OCI-LY1 (cell line): Measurements from ENCODE around the gene ILF2.
"Not testable (repeated sequence)": the region's sequence is repeated elsewhere in the genome, so short reads cannot be mapped to it uniquely, and the experiment has no call there.

Source experiments
- H2AFZ ChIP-seq: fragments of 200-600 bp; sonication (generic), shearing (Covaris generic); 2 replicates; pipeline ENCODE4 v1.6.0; 2014; ENCODE audit warnings: antibody characterized with exemption, mild to moderate bottlenecking, low read length
- H3F3A ChIP-seq: fragments of 200-600 bp; sonication (generic), shearing (Covaris generic); 2 replicates; pipeline ENCODE4 v1.6.0; 2014; ENCODE audit warnings: mild to moderate bottlenecking, antibody characterized with exemption, low read length, moderate library complexity; ENCODE audit not compliant: insufficient read depth
- H3K27ac ChIP-seq: fragments of 200-600 bp; sonication (generic); 2 replicates; pipeline ENCODE4 v1.5.1; 2014; ENCODE audit warnings: low read length, mixed run types, mild to moderate bottlenecking, low read depth; ENCODE audit not compliant: poor library complexity, severe bottlenecking
- H3K27me3 ChIP-seq: fragments of 200-600 bp; sonication (generic); 2 replicates; pipeline ENCODE4 v1.6.0; 2014; ENCODE audit warnings: antibody characterized with exemption, mild to moderate bottlenecking, low read length, moderate library complexity; ENCODE audit not compliant: insufficient read depth
- H3K36me3 ChIP-seq: fragments of 200-600 bp; sonication (generic); 2 replicates; pipeline ENCODE4 v1.6.1; 2014; ENCODE audit warnings: mild to moderate bottlenecking, antibody characterized with exemption, low read length, moderate library complexity, mixed read lengths; ENCODE audit not compliant: insufficient read depth
- H3K4me1 ChIP-seq: fragments of 200-600 bp; sonication (generic); 2 replicates; pipeline ENCODE4 v1.5.1; 2014; ENCODE audit warnings: mild to moderate bottlenecking, low read length, moderate library complexity; ENCODE audit not compliant: insufficient read depth, severe bottlenecking
- H3K4me2 ChIP-seq: fragments of 200-600 bp; sonication (generic), shearing (Covaris generic); 2 replicates; pipeline ENCODE4 v1.6.1; 2014; ENCODE audit warnings: low read length
- H3K4me3 ChIP-seq: fragments of 200-600 bp; sonication (generic); 2 replicates; pipeline ENCODE4 v1.5.1; 2014; ENCODE audit warnings: low read length, low read depth, mild to moderate bottlenecking, mixed read lengths; ENCODE audit not compliant: poor library complexity, severe bottlenecking
- H3K79me2 ChIP-seq: fragments of 200-600 bp; shearing (Covaris generic); 2 replicates; pipeline ENCODE4 v1.6.1; 2016; ENCODE audit warnings: mixed run types, low read length, mixed read lengths; ENCODE audit not compliant: insufficient read depth
- H3K9ac ChIP-seq: fragments of 200-600 bp; sonication (generic), shearing (Covaris generic); 2 replicates; pipeline ENCODE4 v1.6.1; 2014; ENCODE audit warnings: mild to moderate bottlenecking, low read length, mixed read lengths
- H3K9me2 ChIP-seq: fragments of 200-600 bp; sonication (generic), shearing (Covaris generic); 2 replicates; pipeline ENCODE4 v1.6.1; 2014; ENCODE audit warnings: low read depth, mild to moderate bottlenecking, low read length, mixed read lengths
- H3K9me3 ChIP-seq: fragments of 200-600 bp; shearing (Covaris generic); 2 replicates; pipeline ENCODE4 v1.6.1; 2014; ENCODE audit warnings: low read length, mixed read lengths
- H4K20me1 ChIP-seq: fragments of 200-600 bp; sonication (generic), shearing (Covaris generic); 2 replicates; pipeline ENCODE4 v1.6.0; 2016; ENCODE audit warnings: mild to moderate bottlenecking, low read length; ENCODE audit not compliant: insufficient read depth
- CTCF ChIP-seq: fragments of 200-600 bp; sonication (generic), shearing (Covaris generic); IDR thresholded peaks from 2 replicates; pipeline ENCODE4 v1.5.1; 2017; ENCODE audit warnings: mild to moderate bottlenecking, antibody characterized with exemption, low read length, moderate library complexity, mixed read lengths
- EZH2 ChIP-seq: fragments of 200-600 bp; sonication (generic), shearing (Covaris generic); IDR thresholded peaks from 2 replicates; pipeline ENCODE4 v1.8.0; 2017; ENCODE audit warnings: borderline replicate concordance, mixed run types, mild to moderate bottlenecking, antibody characterized with exemption, low read length, moderate library complexity, mixed read lengths

Gene ILF2

GRCh38 chr1:153670859-153671627 lies at the start of gene ILF2:
Gene ILF2, minus strand, starts transcription at chr1:153670993. Its CDS starts 71 bp downstream, at chr1:153670922.
- Histone ChIP-seq H4K20me1 (no peaks in the 10 kb centered on the region), H3K9me3 (no peaks in the 10 kb centered on the region), H3K9me2 (no peaks in the 10 kb centered on the region), H3K4me3 (peak within 1 kb of the TSS; percentile 96), H3K4me2 (peak within 1 kb of the TSS; percentile 91), H3K4me1 (peaks cover 17% of the 10 kb centered on the region), H3K79me2 (peaks cover 18% of the 10 kb centered on the region), H3K36me3 (peaks cover 46% of the 10 kb centered on the region), H3K9ac (peak within 1 kb of the TSS; percentile 96), H3K27ac (peak within 1 kb of the TSS; percentile 63), H3F3A (no peaks in the 10 kb centered on the region), H3K27me3 (no peaks in the 10 kb centered on the region), H2AFZ (0 out of 2 replicates have a peak within 1 kb of the TSS, but pooled peaks have one; percentile 11)
- TF ChIP-seq CTCF (peak; percentile 46; the same call in 1 of the 2 replicates), EZH2 (no peak)

- Histone ChIP-seq H3K27ac (no peak overlapping the region), H3K4me1 (no peaks in the 10 kb centered on the region), H4K20me1 (no peaks in the 10 kb centered on the region), H3K9me2 (no peaks in the 10 kb centered on the region), H2AFZ (no peak overlapping the region), H3K36me3 (no peaks in the 10 kb centered on the region), H3K79me2 (no peaks in the 10 kb centered on the region), H3K4me3 (no peak overlapping the region), H3K9me3 (no peaks in the 10 kb centered on the region), H3F3A (no peaks in the 10 kb centered on the region), H3K4me2 (no peak overlapping the region), H3K9ac (no peak overlapping the region), H3K27me3 (no peaks in the 10 kb centered on the region)
- TF ChIP-seq EZH2: no peak
- TF ChIP-seq CTCF: no peak
These were observed 46.5 kb upstream of the ILF2 start for GRCh38 chr1:153717330-153717729.

GRCh38 chr1:153716211-153716610 lies 45.4 kb upstream of the ILF2 start:
- H2AFZ ChIP-seq, H3K4me1 ChIP-seq, H3K36me3 ChIP-seq, H3K27me3 ChIP-seq, H3K27ac ChIP-seq, H3K4me2 ChIP-seq, H3K79me2 ChIP-seq, H3K9me3 ChIP-seq, H3K9me2 ChIP-seq, H3F3A ChIP-seq, H3K4me3 ChIP-seq, H4K20me1 ChIP-seq, H3K9ac ChIP-seq: not testable (repeated sequence)

- Histone ChIP-seq H4K20me1 (no peaks in the 10 kb centered on the region), H2AFZ (no peak overlapping the region), H3K9me2 (no peaks in the 10 kb centered on the region), H3K9ac (no peak overlapping the region), H3K4me2 (peak overlapping the region; percentile 38; the same call in 1 of the 2 replicates), H3K27ac (no peak overlapping the region), H3K27me3 (no peaks in the 10 kb centered on the region), H3F3A (no peaks in the 10 kb centered on the region; the same call in 1 of the 2 replicates), H3K79me2 (no peaks in the 10 kb centered on the region), H3K4me3 (no peak overlapping the region), H3K36me3 (no peaks in the 10 kb centered on the region), H3K9me3 (no peaks in the 10 kb centered on the region), H3K4me1 (peaks cover 8% of the 10 kb centered on the region)
- TF ChIP-seq CTCF (no peak), EZH2 (no peak)
These were observed 40.2 kb upstream of the ILF2 start for GRCh38 chr1:153711026-153711425.
